ENCODE results near the gene ANO3.

DNA sequence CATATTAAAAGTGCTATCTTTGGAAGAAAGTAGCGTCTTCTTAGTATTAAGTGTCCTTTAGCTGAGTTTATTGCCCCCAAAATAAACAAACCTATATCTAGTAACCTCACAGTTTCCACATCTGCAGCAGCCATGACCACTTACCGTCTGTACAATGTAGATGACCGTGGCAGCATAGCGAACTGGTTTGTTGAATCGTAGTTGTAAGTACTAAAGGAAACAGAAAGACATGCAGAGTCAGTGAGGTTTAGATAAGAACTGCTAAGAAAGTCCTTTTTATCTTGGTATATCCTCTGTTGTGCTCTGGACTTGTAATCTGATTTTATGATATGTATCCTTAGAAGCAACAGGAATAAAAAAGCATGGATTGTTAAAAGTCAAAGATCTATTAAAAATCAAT lies 380.6 kb downstream of the ANO3 start:
- TF ChIP-seq, protein P1, sequence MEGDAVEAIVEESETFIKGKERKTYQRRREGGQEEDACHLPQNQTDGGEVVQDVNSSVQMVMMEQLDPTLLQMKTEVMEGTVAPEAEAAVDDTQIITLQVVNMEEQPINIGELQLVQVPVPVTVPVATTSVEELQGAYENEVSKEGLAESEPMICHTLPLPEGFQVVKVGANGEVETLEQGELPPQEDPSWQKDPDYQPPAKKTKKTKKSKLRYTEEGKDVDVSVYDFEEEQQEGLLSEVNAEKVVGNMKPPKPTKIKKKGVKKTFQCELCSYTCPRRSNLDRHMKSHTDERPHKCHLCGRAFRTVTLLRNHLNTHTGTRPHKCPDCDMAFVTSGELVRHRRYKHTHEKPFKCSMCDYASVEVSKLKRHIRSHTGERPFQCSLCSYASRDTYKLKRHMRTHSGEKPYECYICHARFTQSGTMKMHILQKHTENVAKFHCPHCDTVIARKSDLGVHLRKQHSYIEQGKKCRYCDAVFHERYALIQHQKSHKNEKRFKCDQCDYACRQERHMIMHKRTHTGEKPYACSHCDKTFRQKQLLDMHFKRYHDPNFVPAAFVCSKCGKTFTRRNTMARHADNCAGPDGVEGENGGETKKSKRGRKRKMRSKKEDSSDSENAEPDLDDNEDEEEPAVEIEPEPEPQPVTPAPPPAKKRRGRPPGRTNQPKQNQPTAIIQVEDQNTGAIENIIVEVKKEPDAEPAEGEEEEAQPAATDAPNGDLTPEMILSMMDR (IDR thresholded peaks at IDR 0.05), result no peak
- TF ChIP-seq POLR2A (IDR thresholded peaks at IDR 0.05), result no peak
